ENCODE data around the gene ENGASE.

DNA sequence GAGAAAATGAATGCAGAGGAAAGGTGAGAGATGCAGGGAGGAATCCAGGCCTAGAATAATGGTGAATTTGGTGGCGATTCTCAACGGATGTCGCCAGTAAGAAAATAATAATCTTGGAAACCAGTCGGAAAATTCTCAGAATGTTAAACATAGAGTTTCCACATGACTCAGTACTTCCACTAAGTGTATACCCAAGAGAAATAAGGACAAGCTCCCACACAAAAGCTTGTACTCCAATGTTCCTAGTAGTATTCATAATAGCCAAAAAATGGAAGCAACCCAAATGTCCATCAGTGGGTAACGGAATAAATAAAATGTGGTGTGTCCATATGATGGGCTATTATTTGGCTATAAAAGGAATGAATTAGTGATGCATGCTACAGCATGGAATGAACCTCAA, 19.4 kb upstream of the ENGASE start:
- TF ChIP-seq, protein P1, sequence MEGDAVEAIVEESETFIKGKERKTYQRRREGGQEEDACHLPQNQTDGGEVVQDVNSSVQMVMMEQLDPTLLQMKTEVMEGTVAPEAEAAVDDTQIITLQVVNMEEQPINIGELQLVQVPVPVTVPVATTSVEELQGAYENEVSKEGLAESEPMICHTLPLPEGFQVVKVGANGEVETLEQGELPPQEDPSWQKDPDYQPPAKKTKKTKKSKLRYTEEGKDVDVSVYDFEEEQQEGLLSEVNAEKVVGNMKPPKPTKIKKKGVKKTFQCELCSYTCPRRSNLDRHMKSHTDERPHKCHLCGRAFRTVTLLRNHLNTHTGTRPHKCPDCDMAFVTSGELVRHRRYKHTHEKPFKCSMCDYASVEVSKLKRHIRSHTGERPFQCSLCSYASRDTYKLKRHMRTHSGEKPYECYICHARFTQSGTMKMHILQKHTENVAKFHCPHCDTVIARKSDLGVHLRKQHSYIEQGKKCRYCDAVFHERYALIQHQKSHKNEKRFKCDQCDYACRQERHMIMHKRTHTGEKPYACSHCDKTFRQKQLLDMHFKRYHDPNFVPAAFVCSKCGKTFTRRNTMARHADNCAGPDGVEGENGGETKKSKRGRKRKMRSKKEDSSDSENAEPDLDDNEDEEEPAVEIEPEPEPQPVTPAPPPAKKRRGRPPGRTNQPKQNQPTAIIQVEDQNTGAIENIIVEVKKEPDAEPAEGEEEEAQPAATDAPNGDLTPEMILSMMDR (IDR thresholded peaks at IDR 0.05; ENCODE audit: insufficient read depth, low read depth, low read length), result no peak
- TF ChIP-seq EZH2 (IDR thresholded peaks at IDR 0.05; ENCODE audit: insufficient read depth, low read length), result no peak
